ENCODE measurements around the gene PHF3.

The PHF3 gene

DNA sequence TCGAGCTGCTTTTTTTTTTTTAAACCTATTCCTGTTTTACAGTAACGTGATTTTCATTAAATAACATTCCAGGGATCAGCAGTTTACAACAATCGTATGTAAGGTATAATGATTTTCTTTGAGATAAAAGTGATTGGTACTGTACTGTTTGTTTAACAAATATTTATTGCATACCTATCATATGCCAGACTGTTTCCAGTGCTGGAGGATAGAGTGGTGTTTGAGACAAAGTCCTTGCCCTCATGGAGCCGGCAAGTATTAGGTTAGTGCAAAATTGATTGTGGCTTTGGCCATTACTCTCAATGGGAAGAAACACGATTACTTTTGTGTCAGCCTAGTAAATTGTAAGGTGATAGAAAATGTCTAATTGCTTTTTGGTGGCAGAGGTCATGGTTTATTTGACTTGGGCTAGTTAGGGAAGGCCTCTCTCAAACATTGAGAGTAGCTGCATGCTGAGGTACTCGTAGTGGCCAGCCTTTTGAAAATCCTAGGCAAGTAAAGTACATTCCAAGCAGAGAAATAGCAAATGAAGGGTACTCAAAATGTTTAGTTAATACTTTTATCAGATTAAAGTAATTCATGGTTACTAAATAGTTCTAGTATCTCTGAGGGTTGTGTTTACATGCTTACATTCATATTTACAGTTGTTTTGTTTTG is 35.6 kb downstream of the PHF3 start:
- DNase-seq (ENCODE audit: low spot score): no peak
- Histone ChIP-seq H3K4me3 (no peak overlapping the region), H3K27ac (no peak overlapping the region)
- TF ChIP-seq, protein P1, sequence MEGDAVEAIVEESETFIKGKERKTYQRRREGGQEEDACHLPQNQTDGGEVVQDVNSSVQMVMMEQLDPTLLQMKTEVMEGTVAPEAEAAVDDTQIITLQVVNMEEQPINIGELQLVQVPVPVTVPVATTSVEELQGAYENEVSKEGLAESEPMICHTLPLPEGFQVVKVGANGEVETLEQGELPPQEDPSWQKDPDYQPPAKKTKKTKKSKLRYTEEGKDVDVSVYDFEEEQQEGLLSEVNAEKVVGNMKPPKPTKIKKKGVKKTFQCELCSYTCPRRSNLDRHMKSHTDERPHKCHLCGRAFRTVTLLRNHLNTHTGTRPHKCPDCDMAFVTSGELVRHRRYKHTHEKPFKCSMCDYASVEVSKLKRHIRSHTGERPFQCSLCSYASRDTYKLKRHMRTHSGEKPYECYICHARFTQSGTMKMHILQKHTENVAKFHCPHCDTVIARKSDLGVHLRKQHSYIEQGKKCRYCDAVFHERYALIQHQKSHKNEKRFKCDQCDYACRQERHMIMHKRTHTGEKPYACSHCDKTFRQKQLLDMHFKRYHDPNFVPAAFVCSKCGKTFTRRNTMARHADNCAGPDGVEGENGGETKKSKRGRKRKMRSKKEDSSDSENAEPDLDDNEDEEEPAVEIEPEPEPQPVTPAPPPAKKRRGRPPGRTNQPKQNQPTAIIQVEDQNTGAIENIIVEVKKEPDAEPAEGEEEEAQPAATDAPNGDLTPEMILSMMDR (IDR thresholded peaks at IDR 0.05): no peak

- Histone ChIP-seq H3K4me3 (no peak overlapping the region), H3K27ac (no peak overlapping the region)
- DNase-seq (ENCODE audit: low spot score): no peak
- TF ChIP-seq, protein P1 (IDR thresholded peaks at IDR 0.05): no peak
These were observed 37.1 kb downstream of the PHF3 start for GRCh38 chr6:63672582-63673129.

DNA sequence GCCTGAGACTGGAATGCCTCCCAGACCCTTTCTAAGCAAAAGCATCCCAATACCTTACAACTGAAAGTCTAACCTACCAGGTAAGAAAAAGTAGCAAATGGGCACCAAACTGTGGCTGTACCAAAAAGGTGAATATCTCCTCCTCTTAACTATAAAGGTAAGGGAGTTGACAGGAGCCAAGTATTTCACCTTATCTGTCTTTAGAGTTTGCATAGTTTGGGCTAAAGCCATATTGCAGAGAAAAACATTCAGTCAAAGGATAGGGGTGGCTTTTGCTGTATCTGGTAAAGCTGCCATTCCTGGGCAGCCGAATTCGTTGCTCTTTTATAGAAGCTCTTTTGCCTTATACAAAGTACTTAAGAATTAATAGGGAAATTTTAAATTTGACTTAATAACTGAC is 38.1 kb downstream of the PHF3 start:
- Histone ChIP-seq H3K27ac (no peak overlapping the region), H3K4me3 (no peak overlapping the region)
- DNase-seq (ENCODE audit: low spot score): no peak
- TF ChIP-seq, protein P1 (IDR thresholded peaks at IDR 0.05): no peak

DNA sequence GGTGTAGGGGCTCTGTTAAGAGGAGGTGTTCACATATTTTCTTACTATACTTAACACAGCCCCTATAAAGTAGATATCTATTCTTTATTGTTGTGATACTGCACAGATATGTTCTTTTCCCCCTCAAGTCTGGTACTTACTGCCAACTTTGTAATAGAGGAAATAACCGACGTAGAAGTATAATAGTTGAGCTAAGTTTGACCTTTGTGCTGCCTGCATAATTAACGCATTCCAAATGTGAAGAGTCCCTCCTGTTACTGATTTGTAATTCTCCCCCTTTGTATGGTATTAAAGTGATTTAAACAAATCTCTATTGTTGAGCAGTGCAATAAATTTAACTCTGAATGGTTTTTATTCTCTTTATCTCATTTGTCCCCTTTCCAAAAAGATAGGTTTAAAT is 39.0 kb downstream of the PHF3 start:
- no peak for DNase-seq (ENCODE audit: low spot score)
- H3K4me3 ChIP-seq: no peak overlapping the region
- H3K27ac ChIP-seq: no peak overlapping the region
- TF ChIP-seq, protein P1 (IDR thresholded peaks at IDR 0.05): no peak

GRCh38 chr6:63675138-63675537 is 39.5 kb downstream of the PHF3 start:
- TF ChIP-seq, protein P1 (IDR thresholded peaks at IDR 0.05): no peak
- Histone ChIP-seq H3K27ac (no peak overlapping the region), H3K4me3 (no peak overlapping the region)
- no peak for DNase-seq (ENCODE audit: low spot score)

DNA sequence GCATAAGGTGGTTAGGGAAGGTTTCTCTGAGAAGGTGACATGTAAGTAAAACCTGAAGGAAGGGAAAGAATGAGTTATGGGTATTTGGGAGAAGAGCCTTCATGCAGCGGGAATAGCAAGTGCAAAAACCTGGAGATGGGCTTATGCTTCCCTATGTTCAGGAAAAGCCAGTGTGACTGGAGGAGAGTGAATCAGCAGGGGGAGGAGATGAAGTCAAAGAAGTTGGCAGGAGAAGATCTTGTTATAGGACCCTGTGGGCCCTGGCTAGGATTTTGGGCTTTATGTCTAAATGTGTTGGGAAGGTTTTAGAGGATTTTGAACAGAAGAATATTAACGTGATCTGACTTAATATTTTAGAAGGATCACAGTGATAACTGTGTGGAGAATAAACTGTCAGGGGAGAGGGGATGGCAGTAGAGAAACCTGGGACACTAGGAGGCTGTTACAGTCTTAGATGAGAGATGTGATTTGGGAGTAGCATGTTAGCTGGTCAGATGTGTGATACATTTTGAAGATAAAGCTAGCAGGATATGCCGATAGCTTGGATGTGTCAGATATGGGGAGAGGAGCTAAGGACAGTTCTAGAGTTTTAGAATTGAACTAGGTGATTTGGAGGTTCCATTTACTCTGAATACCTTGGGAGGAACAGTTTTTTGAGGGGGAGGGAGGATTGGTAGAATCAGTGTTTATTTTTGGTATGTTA is 41.0 kb downstream of the PHF3 start:
- TF ChIP-seq, protein P1 (IDR thresholded peaks at IDR 0.05): no peak
- DNase-seq (ENCODE audit: low spot score): no peak
- Histone ChIP-seq H3K4me3 (no peak overlapping the region), H3K27ac (no peak overlapping the region)

- TF ChIP-seq, protein P1 (IDR thresholded peaks at IDR 0.05): no peak
- DNase-seq (ENCODE audit: low spot score): no peak
- no peak overlapping the region for H3K4me3 ChIP-seq
- no peak overlapping the region for H3K27ac ChIP-seq
These were observed 41.7 kb downstream of the PHF3 start for GRCh38 chr6:63677282-63677681.

Data from coronary artery (tissue), 2 donors.